NCI-H510A treated with DMSO at 0.1 percent for 48 hours (cell line): Measurements from ENCODE around the gene TUBB.

Experiments
- DNase-seq: peaks from one replicate; lab custom pipeline; 2025; lab: John Stamatoyannopoulos, UW

The TUBB gene

GRCh38 chr6:30719791-30720737 lies at the start of gene TUBB:
Gene TUBB, plus strand, starts transcription at chr6:30720352. Its CDS starts 155 bp downstream, at chr6:30720507.
- DNase-seq, result peak; percentile 94

GRCh38 chr6:30670760-30671527 lies 49.2 kb upstream of the TUBB start:
- no peak for DNase-seq

- DNase-seq, result peak; percentile 97
Measured at GRCh38 chr6:30672445-30673253, 47.5 kb upstream of the TUBB start, which contains the start of gene DHX16. Gene DHX16, minus strand, starts transcription at chr6:30673006. Its CDS starts 165 bp downstream, at chr6:30672841.

GRCh38 chr6:30676660-30677285 lies 43.4 kb upstream of the TUBB start:
- DNase-seq, result no peak

GRCh38 chr6:30678964-30679726 lies 41.0 kb upstream of the TUBB start:
- peak; percentile 41 for DNase-seq

- no peak for DNase-seq
Measured at GRCh38 chr6:30679765-30680535, 40.2 kb upstream of the TUBB start.

GRCh38 chr6:30681766-30682142 lies 38.4 kb upstream of the TUBB start:
- DNase-seq, result no peak

GRCh38 chr6:30682143-30683117 lies 37.7 kb upstream of the TUBB start:
- DNase-seq, result no peak

- DNase-seq, result no peak
Measured at GRCh38 chr6:30683183-30683979, 36.8 kb upstream of the TUBB start.

GRCh38 chr6:30683980-30684338 lies 36.2 kb upstream of the TUBB start:
- DNase-seq, result no peak

- no peak for DNase-seq
Measured at GRCh38 chr6:30684386-30685156, 35.6 kb upstream of the TUBB start.

GRCh38 chr6:30685157-30686008 lies 34.8 kb upstream of the TUBB start:
- DNase-seq, result no peak

- peak; percentile 55 for DNase-seq
Measured at GRCh38 chr6:30686009-30686907, 33.9 kb upstream of the TUBB start, which contains the start of gene PPP1R18. Gene PPP1R18, minus strand, starts transcription at chr6:30686645. Its CDS starts 627 bp downstream, at chr6:30686018.

GRCh38 chr6:30686908-30687658 lies 33.1 kb upstream of the TUBB start:
- DNase-seq, result peak; percentile 77
